Measurements from ENCODE around the gene LEO1. TPM values are rescaled to one million over a fixed set of nuclear protein-coding genes. Genes with fewer than 3 reads are reported as not detected.

LEO1 gene
- total RNA-seq, 2 donors from 2014 or later, result 9.0 to 10.6 TPM

DNA sequence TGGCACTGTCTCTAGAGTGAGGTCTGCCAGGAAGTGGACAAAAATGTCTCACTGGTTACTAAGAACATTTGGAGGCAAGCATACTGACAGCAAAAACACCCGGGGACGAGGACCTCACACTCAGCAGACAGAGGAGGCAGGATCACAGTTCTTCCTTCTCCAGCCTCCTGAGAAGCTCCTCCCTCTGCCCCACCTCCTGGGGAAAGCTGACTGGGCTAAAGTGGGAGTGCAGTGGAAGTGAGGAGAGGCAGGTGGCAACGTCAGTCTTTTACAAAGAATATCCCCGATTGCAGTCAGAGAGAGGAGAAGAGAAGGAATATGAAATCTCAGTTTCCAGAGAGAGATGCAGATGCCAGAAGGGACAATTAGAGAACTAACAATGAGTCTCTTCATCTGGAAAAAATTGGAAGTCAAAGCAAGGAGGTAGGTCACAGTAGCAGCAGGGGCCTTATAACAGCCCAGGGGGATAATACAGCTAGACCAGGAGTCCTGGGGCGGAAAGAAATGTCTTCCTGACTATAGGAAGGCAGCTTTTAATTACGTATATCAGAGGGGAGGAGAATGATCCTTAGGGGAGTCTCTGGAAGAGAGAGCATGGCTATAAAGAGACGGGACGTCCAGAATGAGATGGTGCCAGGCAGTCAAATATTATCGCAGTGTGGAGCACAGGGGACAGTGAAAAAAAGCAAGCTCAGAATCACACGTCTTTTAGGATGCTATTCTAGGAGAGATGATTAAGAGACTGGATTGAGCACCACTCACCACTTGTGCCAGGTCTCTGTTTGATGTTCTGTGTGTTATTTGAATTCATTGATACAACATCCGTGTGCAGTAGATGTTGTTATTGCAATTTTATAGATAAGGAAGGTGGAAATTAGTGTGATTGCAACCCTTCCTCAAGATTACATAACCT lies 47.2 kb downstream of the LEO1 start:
- H3K4me1 ChIP-seq, result no peaks in the 10 kb centered on the region
- peaks cover 12% of the 10 kb centered on the region for H3K36me3 ChIP-seq
- H3K4me3 ChIP-seq, result no peak overlapping the region
- peak overlapping the region; percentile 72 to 87 for H3K27ac ChIP-seq
- no peaks in the 10 kb centered on the region for H3K27me3 ChIP-seq
- TF ChIP-seq, protein P1, sequence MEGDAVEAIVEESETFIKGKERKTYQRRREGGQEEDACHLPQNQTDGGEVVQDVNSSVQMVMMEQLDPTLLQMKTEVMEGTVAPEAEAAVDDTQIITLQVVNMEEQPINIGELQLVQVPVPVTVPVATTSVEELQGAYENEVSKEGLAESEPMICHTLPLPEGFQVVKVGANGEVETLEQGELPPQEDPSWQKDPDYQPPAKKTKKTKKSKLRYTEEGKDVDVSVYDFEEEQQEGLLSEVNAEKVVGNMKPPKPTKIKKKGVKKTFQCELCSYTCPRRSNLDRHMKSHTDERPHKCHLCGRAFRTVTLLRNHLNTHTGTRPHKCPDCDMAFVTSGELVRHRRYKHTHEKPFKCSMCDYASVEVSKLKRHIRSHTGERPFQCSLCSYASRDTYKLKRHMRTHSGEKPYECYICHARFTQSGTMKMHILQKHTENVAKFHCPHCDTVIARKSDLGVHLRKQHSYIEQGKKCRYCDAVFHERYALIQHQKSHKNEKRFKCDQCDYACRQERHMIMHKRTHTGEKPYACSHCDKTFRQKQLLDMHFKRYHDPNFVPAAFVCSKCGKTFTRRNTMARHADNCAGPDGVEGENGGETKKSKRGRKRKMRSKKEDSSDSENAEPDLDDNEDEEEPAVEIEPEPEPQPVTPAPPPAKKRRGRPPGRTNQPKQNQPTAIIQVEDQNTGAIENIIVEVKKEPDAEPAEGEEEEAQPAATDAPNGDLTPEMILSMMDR (IDR thresholded peaks at IDR 0.05), result no peak
- H3K9me3 ChIP-seq, result no peaks in the 10 kb centered on the region
- DNase-seq (ENCODE audit: low spot score), result no peak

DNA sequence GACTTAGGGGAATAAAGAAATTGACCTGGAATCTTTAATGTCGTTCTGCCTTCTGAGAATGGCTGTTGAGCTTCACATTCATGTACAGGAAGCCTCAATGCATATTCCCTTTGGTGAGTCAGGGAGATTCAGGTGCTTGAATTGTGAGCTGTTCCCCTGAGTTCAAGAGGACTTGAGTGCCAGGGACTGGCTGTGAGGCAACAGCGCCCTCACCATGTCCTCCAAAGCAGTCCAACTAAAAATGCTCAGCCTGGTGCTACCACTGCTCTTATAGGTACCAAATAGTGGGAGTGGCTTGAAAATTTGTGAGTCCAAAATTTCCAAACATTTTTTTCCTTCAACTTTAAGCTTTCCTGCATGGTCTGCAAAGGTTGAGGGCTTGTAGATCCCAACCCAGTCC lies 54.1 kb downstream of the LEO1 start:
- H3K36me3 ChIP-seq, result peaks cover 27% of the 10 kb centered on the region
- TF ChIP-seq, protein P1 (IDR thresholded peaks at IDR 0.05), result peak in 1 of 2 donors; percentile 20

DNA sequence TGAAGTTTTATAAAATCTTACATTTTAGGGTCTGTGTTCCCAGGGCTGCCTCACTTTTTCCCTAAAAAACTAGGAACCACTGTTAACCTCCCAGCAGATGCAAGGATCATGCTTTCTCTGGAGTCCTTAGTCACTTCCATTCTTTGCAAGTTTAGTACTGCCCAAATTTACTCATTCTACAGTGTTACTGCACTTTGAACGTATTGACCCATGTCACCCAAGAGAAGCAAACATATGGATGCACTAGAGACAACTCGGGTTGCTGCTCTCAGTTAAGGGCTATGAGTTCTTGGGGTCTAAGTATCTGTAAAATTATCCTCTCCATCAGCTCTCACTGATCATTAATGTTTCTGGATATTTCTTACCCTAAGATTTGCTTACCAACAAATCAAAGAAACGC lies 59.0 kb downstream of the LEO1 start:
- H3K9me3 ChIP-seq, result no peaks in the 10 kb centered on the region
- TF ChIP-seq, protein P1 (IDR thresholded peaks at IDR 0.05), result no peak
- peaks cover 15% of the 10 kb centered on the region for H3K36me3 ChIP-seq
- DNase-seq (ENCODE audit: low spot score), result no peak
- H3K4me3 ChIP-seq, result no peak overlapping the region
- no peak overlapping the region for H3K27ac ChIP-seq
- H3K27me3 ChIP-seq, result no peaks in the 10 kb centered on the region
- no peaks in the 10 kb centered on the region for H3K4me1 ChIP-seq

More for the DNA sequence above, 54.1 kb downstream of the LEO1 start:
- no peak for DNase-seq (ENCODE audit: low spot score)
- Histone ChIP-seq H3K27ac (no peak overlapping the region), H3K9me3 (no peaks in the 10 kb centered on the region), H3K4me1 (no peaks in the 10 kb centered on the region), H3K4me3 (no peak overlapping the region), H3K27me3 (no peaks in the 10 kb centered on the region)

- DNase-seq (ENCODE audit: low spot score), result no peak
- TF ChIP-seq, protein P1 (IDR thresholded peaks at IDR 0.05), result no peak
- H3K4me1 ChIP-seq, result no peaks in the 10 kb centered on the region
- H3K36me3 ChIP-seq, result peaks cover 6% of the 10 kb centered on the region
- H3K27ac ChIP-seq, result no peak overlapping the region
- no peak overlapping the region for H3K4me3 ChIP-seq
- H3K9me3 ChIP-seq, result no peaks in the 10 kb centered on the region
- H3K27me3 ChIP-seq, result no peaks in the 10 kb centered on the region
Measured at GRCh38 chr15:51909584-51909983, 62.0 kb downstream of the LEO1 start.

DNA sequence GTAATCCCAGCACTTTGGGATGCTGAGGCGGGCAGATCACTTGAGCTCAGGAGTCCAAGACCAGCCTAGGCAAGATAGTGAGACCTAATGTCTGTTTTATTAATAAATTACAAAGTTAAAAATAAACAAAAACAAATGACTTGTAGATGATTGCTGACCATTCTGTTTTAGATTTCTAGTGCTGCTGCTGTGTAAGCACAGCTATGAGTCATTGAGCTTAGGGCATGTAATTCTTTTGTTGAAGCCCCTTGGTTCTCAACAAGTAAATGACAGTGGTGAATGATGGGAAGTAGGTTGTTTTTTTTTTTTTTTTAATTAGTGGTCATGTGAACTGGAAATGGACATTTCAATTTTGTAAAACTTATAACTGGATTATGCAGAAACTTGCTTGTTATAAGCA lies 63.3 kb downstream of the LEO1 start:
- H3K27ac ChIP-seq, result no peak overlapping the region
- no peak for DNase-seq (ENCODE audit: low spot score)
- TF ChIP-seq, protein P1 (IDR thresholded peaks at IDR 0.05), result no peak
- H3K4me1 ChIP-seq, result no peaks in the 10 kb centered on the region
- H3K9me3 ChIP-seq, result no peaks in the 10 kb centered on the region
- H3K4me3 ChIP-seq, result no peak overlapping the region
- no peaks in the 10 kb centered on the region for H3K27me3 ChIP-seq
- peaks cover 6% of the 10 kb centered on the region for H3K36me3 ChIP-seq

Data from right atrium auricular region (tissue), 2 donors.